Peyer's patch (tissue), 4 donors: Measurements from ENCODE around the gene ATPAF2. TPM values are rescaled to one million over a fixed set of nuclear protein-coding genes. Genes with fewer than 3 reads are reported as not detected.

Source experiments
- DNase-seq, 3 donors: peaks; one replicate each; pipeline ENCODE4 v3.0.0-alpha.2; 2017 to 2019
- H3K27ac ChIP-seq, 4 donors: fragments of 200-600 bp; sonication (generic); one replicate each; pipeline ENCODE4 v1.5.1; 2016 to 2019
- H3K27me3 ChIP-seq, 2 donors: fragments of 200-600 bp; sonication (generic); one replicate each; pipeline ENCODE4 v1.5.1; 2019
- H3K36me3 ChIP-seq, 3 donors: fragments of 200-600 bp; sonication (generic); one replicate each; pipeline ENCODE4 v1.5.1; 2016 to 2019
- H3K4me1 ChIP-seq, 4 donors: fragments of 200-600 bp; sonication (generic); one replicate each; pipeline ENCODE4 v1.5.1; 2016 to 2019
- H3K4me3 ChIP-seq, 4 donors: fragments of 200-600 bp; sonication (generic); 1 replicate in 3 of 4; 2 replicates in 1 of 4; pipeline ENCODE4 v1.5.1; 2016 to 2019; ENCODE audit warnings: mild to moderate bottlenecking in 1 of 4
- H3K9me3 ChIP-seq, 4 donors: fragments of 200-600 bp; sonication (generic); one replicate each; pipeline ENCODE4 v1.5.1; 2016 to 2019; ENCODE audit warnings: mild to moderate bottlenecking in 1 of 4
- POLR2A ChIP-seq, 2 donors: fragments of 450-650 bp; IDR thresholded peaks; one replicate each; pipeline ENCODE4 v1.5.1; 2017; ENCODE audit warnings: antibody characterized with exemption in 2 of 2, mild to moderate bottlenecking in 2 of 2, moderate library complexity in 2 of 2
- total RNA-seq, 4 donors: library from RNA; depleted of rRNA; stranded (reverse); fragments of >200 nt; gene quantifications; one replicate each; pipeline ENCODE4 v1.1.0, GENCODE V29; 2016
- TF ChIP-seq, protein P1 (sequence below), 6 experiments: fragments of 450-650 bp in 4 of 6; fragments of 200-600 bp in 2 of 6; sonication (generic) in 1 of 6; IDR thresholded peaks; one replicate each; pipeline ENCODE4 v1.5.1; 2017 to 2019; ENCODE audit warnings: antibody characterized with exemption in 6 of 6, mild to moderate bottlenecking in 3 of 6, moderate library complexity in 1 of 6

Gene ATPAF2
- total RNA-seq, 4 donors from 2014 or later = 9.8 to 60.2 (median 29.7) TPM

DNA sequence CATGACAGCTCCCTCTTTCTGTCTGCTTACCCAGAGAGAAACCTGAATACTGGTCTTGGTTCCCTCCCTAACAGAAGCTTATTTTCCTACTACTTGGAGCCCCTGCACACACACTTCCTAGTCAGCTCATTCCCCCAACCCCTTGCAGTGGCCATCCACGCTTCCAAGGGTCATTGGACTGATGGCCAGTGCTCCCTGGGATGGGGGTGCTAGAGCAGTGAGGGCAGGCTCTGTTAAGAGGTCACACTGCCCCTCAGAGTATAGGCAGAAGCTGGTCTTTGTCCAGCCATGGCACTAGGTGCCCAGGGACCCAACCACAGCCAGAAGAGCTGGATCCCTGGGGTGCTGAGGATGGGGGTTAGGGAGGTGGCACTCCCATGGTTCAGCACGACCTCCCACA lies 53.8 kb downstream of the ATPAF2 start:
- H3K36me3 ChIP-seq = no peaks in the 10 kb centered on the region
- TF ChIP-seq, protein P1, sequence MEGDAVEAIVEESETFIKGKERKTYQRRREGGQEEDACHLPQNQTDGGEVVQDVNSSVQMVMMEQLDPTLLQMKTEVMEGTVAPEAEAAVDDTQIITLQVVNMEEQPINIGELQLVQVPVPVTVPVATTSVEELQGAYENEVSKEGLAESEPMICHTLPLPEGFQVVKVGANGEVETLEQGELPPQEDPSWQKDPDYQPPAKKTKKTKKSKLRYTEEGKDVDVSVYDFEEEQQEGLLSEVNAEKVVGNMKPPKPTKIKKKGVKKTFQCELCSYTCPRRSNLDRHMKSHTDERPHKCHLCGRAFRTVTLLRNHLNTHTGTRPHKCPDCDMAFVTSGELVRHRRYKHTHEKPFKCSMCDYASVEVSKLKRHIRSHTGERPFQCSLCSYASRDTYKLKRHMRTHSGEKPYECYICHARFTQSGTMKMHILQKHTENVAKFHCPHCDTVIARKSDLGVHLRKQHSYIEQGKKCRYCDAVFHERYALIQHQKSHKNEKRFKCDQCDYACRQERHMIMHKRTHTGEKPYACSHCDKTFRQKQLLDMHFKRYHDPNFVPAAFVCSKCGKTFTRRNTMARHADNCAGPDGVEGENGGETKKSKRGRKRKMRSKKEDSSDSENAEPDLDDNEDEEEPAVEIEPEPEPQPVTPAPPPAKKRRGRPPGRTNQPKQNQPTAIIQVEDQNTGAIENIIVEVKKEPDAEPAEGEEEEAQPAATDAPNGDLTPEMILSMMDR (IDR thresholded peaks at IDR 0.05) = no peak
- TF ChIP-seq POLR2A (IDR thresholded peaks at IDR 0.05) = no peak
- H3K27ac ChIP-seq = no peak overlapping the region
- no peaks in the 10 kb centered on the region for H3K9me3 ChIP-seq
- DNase-seq = no peak
- H3K4me1 ChIP-seq = no peaks in the 10 kb centered on the region
- H3K27me3 ChIP-seq = no peaks in the 10 kb centered on the region
- H3K4me3 ChIP-seq = no peak overlapping the region

DNA sequence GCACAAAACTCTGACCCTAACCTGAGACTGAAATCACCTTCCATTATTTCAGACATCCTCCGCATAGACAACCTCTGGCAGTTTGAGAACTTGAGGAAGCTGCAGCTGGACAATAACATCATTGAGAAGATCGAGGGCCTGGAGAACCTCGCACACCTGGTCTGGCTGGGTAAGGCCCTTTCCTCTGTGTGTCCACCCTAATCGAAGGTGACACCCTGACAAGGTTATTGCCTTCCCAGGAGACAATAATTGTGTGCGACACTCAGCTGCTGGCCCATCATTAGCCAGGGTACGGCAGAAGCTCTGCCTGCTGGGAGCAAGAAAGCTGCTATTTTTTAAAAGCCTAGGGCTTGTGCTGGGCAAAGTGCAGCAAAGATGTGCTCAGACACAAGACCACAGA lies 55.2 kb downstream of the ATPAF2 start:
- no peak for DNase-seq
- no peak for TF ChIP-seq POLR2A (IDR thresholded peaks at IDR 0.05)
- TF ChIP-seq, protein P1 (IDR thresholded peaks at IDR 0.05) = no peak
- Histone ChIP-seq H3K4me3 (no peak overlapping the region), H3K4me1 (no peaks in the 10 kb centered on the region), H3K27ac (no peak overlapping the region), H3K27me3 (no peaks in the 10 kb centered on the region), H3K36me3 (no peaks in the 10 kb centered on the region), H3K9me3 (no peaks in the 10 kb centered on the region)

DNA sequence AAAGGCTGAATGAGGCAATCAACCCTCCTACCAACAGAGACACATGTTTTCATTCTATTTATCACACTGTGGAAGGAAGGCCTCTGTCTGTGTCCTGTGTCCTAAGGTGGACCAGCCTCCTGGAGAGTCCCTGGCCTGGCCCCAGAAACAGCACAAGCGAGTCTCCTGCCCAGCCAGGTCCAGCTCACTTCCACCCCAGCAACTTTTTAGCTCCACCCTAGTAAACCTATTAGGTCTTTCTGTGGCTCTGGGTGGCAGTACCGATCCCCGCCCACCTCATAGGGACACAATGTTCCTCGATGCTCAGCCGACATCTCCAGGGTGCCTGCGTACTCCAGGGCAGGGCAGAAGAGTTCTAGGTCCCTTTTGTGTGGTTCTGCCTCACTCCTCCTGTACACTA lies 55.6 kb downstream of the ATPAF2 start:
- Histone ChIP-seq H3K27me3 (no peaks in the 10 kb centered on the region), H3K27ac (no peak overlapping the region), H3K9me3 (no peaks in the 10 kb centered on the region), H3K4me3 (no peak overlapping the region), H3K36me3 (no peaks in the 10 kb centered on the region), H3K4me1 (no peaks in the 10 kb centered on the region)
- DNase-seq = no peak
- TF ChIP-seq, protein P1 (IDR thresholded peaks at IDR 0.05) = no peak
- TF ChIP-seq POLR2A (IDR thresholded peaks at IDR 0.05) = no peak

DNA sequence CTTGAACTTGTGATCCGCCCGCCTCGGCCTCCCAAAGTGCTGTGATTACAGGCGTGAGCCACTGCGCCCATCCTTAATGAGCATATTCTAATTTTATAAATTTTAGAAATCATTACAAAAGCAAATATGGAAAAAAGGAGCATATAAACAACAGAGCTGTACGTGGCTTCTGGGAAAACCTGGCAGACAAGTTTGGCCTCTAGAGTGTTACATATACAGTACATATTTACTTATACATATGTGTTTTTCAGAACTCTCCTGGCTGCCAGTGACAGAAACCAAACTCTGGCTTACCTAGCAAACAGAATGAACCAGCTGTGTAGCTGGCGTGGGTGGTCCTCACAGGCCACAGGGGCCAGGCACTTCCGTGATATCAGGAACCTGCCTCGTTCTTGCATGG lies 56.2 kb downstream of the ATPAF2 start:
- no peak for DNase-seq
- H3K4me1 ChIP-seq = no peaks in the 10 kb centered on the region
- H3K36me3 ChIP-seq = no peaks in the 10 kb centered on the region
- TF ChIP-seq POLR2A (IDR thresholded peaks at IDR 0.05) = no peak
- TF ChIP-seq, protein P1 (IDR thresholded peaks at IDR 0.05) = no peak
- no peaks in the 10 kb centered on the region for H3K27me3 ChIP-seq
- no peak overlapping the region for H3K27ac ChIP-seq
- no peak overlapping the region for H3K4me3 ChIP-seq
- H3K9me3 ChIP-seq = no peaks in the 10 kb centered on the region

DNA sequence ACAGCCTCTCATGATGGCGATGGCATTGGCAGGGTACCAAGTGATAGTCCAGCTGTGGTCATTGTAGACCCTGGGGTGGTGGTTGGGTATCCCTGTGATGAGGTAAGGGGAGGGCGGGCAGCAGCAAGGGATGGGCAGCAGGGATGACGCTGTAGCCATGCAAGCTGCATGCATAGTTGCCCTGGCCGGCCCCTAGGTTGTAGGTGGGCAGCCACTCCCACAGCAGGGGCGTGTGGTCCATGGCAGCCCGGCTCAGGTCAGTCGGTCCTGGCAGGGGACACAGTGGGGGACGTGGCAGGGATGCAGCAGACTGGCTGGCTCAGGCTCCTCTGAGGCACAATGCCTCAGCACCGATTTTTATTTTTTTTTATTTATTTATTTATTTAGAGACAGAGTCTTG lies 57.6 kb downstream of the ATPAF2 start:
- Histone ChIP-seq H3K27ac (no peak overlapping the region), H3K9me3 (no peaks in the 10 kb centered on the region), H3K27me3 (no peaks in the 10 kb centered on the region), H3K36me3 (no peaks in the 10 kb centered on the region), H3K4me3 (no peak overlapping the region), H3K4me1 (no peaks in the 10 kb centered on the region)
- DNase-seq = no peak
- no peak for TF ChIP-seq POLR2A (IDR thresholded peaks at IDR 0.05)
- TF ChIP-seq, protein P1 (IDR thresholded peaks at IDR 0.05) = no peak

DNA sequence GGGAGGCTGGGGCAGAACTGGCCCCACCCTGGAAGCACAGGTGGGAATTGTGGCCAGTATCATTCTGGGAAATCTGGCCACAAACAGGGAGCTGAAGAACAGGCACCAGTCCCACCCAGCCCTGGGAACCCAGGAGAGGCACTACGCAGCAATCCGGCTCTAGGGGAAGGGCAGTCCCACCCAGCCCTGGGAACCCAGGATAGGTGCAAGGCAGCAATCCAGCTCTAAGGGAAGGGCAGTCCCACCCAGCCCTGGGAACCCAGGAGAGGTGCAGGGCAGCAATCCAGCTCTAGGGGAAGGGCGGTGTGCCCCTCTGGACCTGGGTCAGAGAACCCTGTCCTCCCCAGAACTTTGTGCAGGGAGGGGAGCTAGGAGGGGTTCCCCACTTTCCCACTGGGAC lies 59.2 kb downstream of the ATPAF2 start:
- Histone ChIP-seq H3K27me3 (no peaks in the 10 kb centered on the region), H3K27ac (no peak overlapping the region), H3K4me3 (no peak overlapping the region), H3K9me3 (no peaks in the 10 kb centered on the region), H3K4me1 (no peaks in the 10 kb centered on the region), H3K36me3 (no peaks in the 10 kb centered on the region)
- no peak for DNase-seq
- TF ChIP-seq, protein P1 (IDR thresholded peaks at IDR 0.05) = no peak
- TF ChIP-seq POLR2A (IDR thresholded peaks at IDR 0.05) = no peak
